AG04450 (cell line): ENCODE data around the gene FAM149A. TPM values are rescaled to one million over a fixed set of nuclear protein-coding genes. Genes with fewer than 3 reads are reported as not detected.

Experiments used
- CTCF ChIA-PET: fragments of 300-600, 350-600 bp; formaldehyde crosslinking; extraction: SDS; loops from one replicate; lab custom pipeline; 2022; ENCODE audit warnings: antibody characterized with exemption, inconsistent platforms; lab: Charles Lee
- POLR2A ChIA-PET: fragments of 350-600 bp; formaldehyde crosslinking; extraction: SDS; loops from one replicate; lab custom pipeline; 2021; ENCODE audit warnings: antibody characterized with exemption, inconsistent platforms; lab: Yijun Ruan, JAX
- DNase-seq: peaks from one replicate; pipeline ENCODE4 v3.0.0-alpha.2; 2011; ENCODE audit warnings: low read depth, low spot score
- H3K27ac ChIP-seq: one replicate; pipeline ENCODE4 v1.5.1; 2012; ENCODE audit warnings: low read depth, low read length, control low read depth
- H3K27me3 ChIP-seq: one replicate; pipeline ENCODE4 v1.6.0; 2012; ENCODE audit warnings: low read length; ENCODE audit not compliant: control insufficient read depth, insufficient read depth
- H3K4me3 ChIP-seq: 2 replicates; pipeline ENCODE4 v1.5.1; 2011; ENCODE audit warnings: mild to moderate bottlenecking, low read depth, low read length, control low read depth
- H3K9me3 ChIP-seq: 2 replicates; pipeline ENCODE4 v1.5.1; 2012; ENCODE audit warnings: low read length; ENCODE audit not compliant: control insufficient read depth, insufficient read depth
- CTCF ChIP-seq: IDR thresholded peaks from 2 replicates; pipeline ENCODE4 v1.5.1; 2011; ENCODE audit warnings: low read depth, low read length, control low read depth, inconsistent platforms
- polyA plus RNA-seq: library from polyadenylated mRNA; depleted of rRNA; stranded (reverse); fragments of >200 nt; gene quantifications from 2 replicates; pipeline ENCODE4 v1.2.3, GENCODE V29; 2011

The FAM149A gene
- polyA plus RNA-seq, 1 experiment: 0.07 TPM

- Histone ChIP-seq H3K4me3 (no peak overlapping the region), H3K27ac (no peak overlapping the region), H3K9me3 (no peaks in the 10 kb centered on the region; the same call in 1 of the 2 replicates), H3K27me3 (no peaks in the 10 kb centered on the region)
- no peak for TF ChIP-seq CTCF
- no peak for DNase-seq
- POLR2A ChIA-PET: no interaction called here
- CTCF ChIA-PET: no interaction called here
These were observed 64.9 kb downstream of the FAM149A start for GRCh38 chr4:186169333-186169944.

GRCh38 chr4:186169945-186170802, 65.7 kb downstream of the FAM149A start:
- no peak overlapping the region for H3K4me3 ChIP-seq
- H3K27me3 ChIP-seq: no peaks in the 10 kb centered on the region
- no peak for DNase-seq
- no peak for TF ChIP-seq CTCF
- H3K27ac ChIP-seq: no peak overlapping the region
- ChIA-PET POLR2A (no interaction called here), CTCF (no interaction called here)
- no peaks in the 10 kb centered on the region; the same call in 1 of the 2 replicates for H3K9me3 ChIP-seq

- TF ChIP-seq CTCF: no peak
- Histone ChIP-seq H3K27me3 (no peaks in the 10 kb centered on the region), H3K4me3 (no peak overlapping the region), H3K9me3 (no peaks in the 10 kb centered on the region; the same call in 1 of the 2 replicates), H3K27ac (no peak overlapping the region)
- ChIA-PET POLR2A (no interaction called here), CTCF (no interaction called here)
- DNase-seq: no peak
These were observed 66.5 kb downstream of the FAM149A start for GRCh38 chr4:186170966-186171365.

- Histone ChIP-seq H3K9me3 (no peaks in the 10 kb centered on the region; the same call in 1 of the 2 replicates), H3K27me3 (no peaks in the 10 kb centered on the region), H3K4me3 (no peak overlapping the region), H3K27ac (no peak overlapping the region)
- no peak for TF ChIP-seq CTCF
- ChIA-PET POLR2A (no interaction called here), CTCF (no interaction called here)
- DNase-seq: no peak
These were observed 68.0 kb downstream of the FAM149A start for GRCh38 chr4:186172546-186172945.

- no peak for TF ChIP-seq CTCF
- ChIA-PET POLR2A (no interaction called here), CTCF (no interaction called here)
- H3K4me3 ChIP-seq: no peak overlapping the region
- H3K27ac ChIP-seq: no peak overlapping the region
- H3K27me3 ChIP-seq: no peaks in the 10 kb centered on the region
- no peaks in the 10 kb centered on the region for H3K9me3 ChIP-seq
- no peak for DNase-seq
These were observed 83.6 kb downstream of the FAM149A start for GRCh38 chr4:186188107-186188506.
